HepG2 (cell line): ENCODE results near the gene ELP4. TPM values are rescaled to one million over a fixed set of nuclear protein-coding genes. Genes with fewer than 3 reads are reported as not detected.

Experiments used
- ATAC-seq: fragments of 200-7000 bp; cut with Tn5 transposase; 3 replicates; pipeline ENCODE4 v1.9.1; 2020; ENCODE audit warnings: mild to moderate bottlenecking, moderate library complexity
- BruUV-seq: library from RNA; stranded (reverse); fragments of 400-500 nt; replicated peaks from 2 replicates; lab custom pipeline; 2021; lab: Mats Ljungman, UMichigan
- CTCF ChIA-PET: fragments of 300-600 bp; formaldehyde crosslinking; extraction: SDS; loops from one replicate; lab custom pipeline; 2021; ENCODE audit warnings: low total read pairs, inconsistent platforms, low intra/inter-chr PET ratio; lab: Yijun Ruan, JAX
- POLR2A ChIA-PET: fragments of 350-600 bp; sonication (Branson Sonifier 250); formaldehyde crosslinking; loops from one replicate; lab custom pipeline; 2020; ENCODE audit warnings: antibody characterized with exemption, inconsistent platforms; lab: Yijun Ruan, JAX
- DNase-seq: peaks from one replicate; pipeline ENCODE4 v3.0.0-alpha.2; 2015; ENCODE audit warnings: low spot score
- FAIRE-seq: peaks from 3 replicates; lab custom pipeline; 2011; peaks lifted over from hg19 to GRCh38; lab: Jason Lieb, UNC
- H2AFZ ChIP-seq: one replicate; pipeline ENCODE4 v1.6.1; 2011; ENCODE audit warnings: low read length, inconsistent platforms
- H3K27ac ChIP-seq: fragments of 300-600 bp; 3 replicates; pipeline ENCODE4 v1.8.0; 2011; ENCODE audit warnings: mixed run types, mild to moderate bottlenecking, mixed read lengths, low read length, inconsistent platforms; ENCODE audit not compliant: insufficient read depth; ENCODE audit errors: extremely low read length
- H3K27me3 ChIP-seq, 2 experiments: fragments of 200-600 bp in 1 of 2; 2 replicates in 1 of 2; 3 replicates in 1 of 2; pipeline versions ENCODE4 v1.6.0 to v1.8.0; 2011; ENCODE audit warnings: low read length in 2 of 2, mild to moderate bottlenecking in 2 of 2, moderate library complexity in 2 of 2, inconsistent platforms in 1 of 2; ENCODE audit not compliant: insufficient read depth in 2 of 2, control insufficient read depth in 1 of 2
- H3K36me3 ChIP-seq, 2 experiments: fragments of 200-600 bp in 1 of 2; replicated peaks in 1 of 2; 2 replicates in 1 of 2; 3 replicates in 1 of 2; pipeline versions ENCODE4 v1.5.1 to v1.8.0; 2011; ENCODE audit warnings: low read length in 2 of 2, inconsistent platforms in 1 of 2; ENCODE audit not compliant: insufficient read depth in 2 of 2, control insufficient read depth in 1 of 2
- H3K4me1 ChIP-seq: 2 replicates; pipeline ENCODE4 v1.5.1; 2012; ENCODE audit warnings: low read length, inconsistent platforms; ENCODE audit not compliant: insufficient read depth
- H3K4me2 ChIP-seq: 2 replicates; pipeline ENCODE4 v1.6.0; 2011; ENCODE audit warnings: low read depth, low read length, inconsistent platforms
- H3K4me3 ChIP-seq, 3 experiments: fragments of 200-600 bp in 1 of 3; sonication (generic), shearing (Covaris generic) in 1 of 3; replicated peaks in 1 of 3; 2 replicates each; pipeline ENCODE4 v1.5.1; 2011 to 2016; ENCODE audit warnings: low read length in 3 of 3, inconsistent platforms in 2 of 3, low read depth in 2 of 3, mild to moderate bottlenecking in 2 of 3, control low read depth in 1 of 3, mixed read lengths in 1 of 3; ENCODE audit not compliant: insufficient read depth in 1 of 3
- H3K79me2 ChIP-seq: one replicate; pipeline ENCODE4 v1.6.1; 2011; ENCODE audit warnings: low read length, inconsistent platforms; ENCODE audit not compliant: insufficient read depth
- H3K9ac ChIP-seq: 2 replicates; pipeline ENCODE4 v1.6.0; 2011; ENCODE audit warnings: mild to moderate bottlenecking, low read depth, low read length, inconsistent platforms; ENCODE audit not compliant: insufficient read depth
- H3K9me3 ChIP-seq: 2 replicates; pipeline ENCODE4 v1.5.1; 2012; ENCODE audit warnings: mild to moderate bottlenecking, low read length
- H4K20me1 ChIP-seq: 2 replicates; pipeline ENCODE4 v1.6.0; 2011; ENCODE audit warnings: inconsistent platforms, mild to moderate bottlenecking, low read length, moderate library complexity; ENCODE audit not compliant: insufficient read depth
- GMEB2 ChIP-seq: IDR thresholded peaks from 2 replicates; pipeline ENCODE4 v1.6.1; 2016; ENCODE audit warnings: missing biosample characterization, missing genetic modification reagents, low read depth
- PAF1 ChIP-seq: IDR thresholded peaks from 2 replicates; pipeline ENCODE4 v1.6.1; 2016; ENCODE audit warnings: missing genetic modification reagents, missing compliant biosample characterization
- PAWR ChIP-seq: sonication (generic); formaldehyde crosslinking; IDR thresholded peaks from 2 replicates; pipeline ENCODE4 v1.4.0; 2020; ENCODE audit warnings: missing genetic modification reagents, mild to moderate bottlenecking, borderline replicate concordance
- PHF20 ChIP-seq: sonication (generic); formaldehyde crosslinking; IDR thresholded peaks from 2 replicates; pipeline ENCODE4 v1.5.0; 2020; ENCODE audit warnings: mild to moderate bottlenecking, missing genetic modification reagents
- PHF21A ChIP-seq: sonication (generic); formaldehyde crosslinking; IDR thresholded peaks from 2 replicates; pipeline ENCODE4 v1.5.0; 2020; ENCODE audit warnings: mild to moderate bottlenecking, missing genetic modification reagents
- PLRG1 ChIP-seq: fragments of 450-650 bp; conservative IDR thresholded peaks from 2 replicates; pipeline ENCODE4 v1.6.1; 2016
- RFXANK ChIP-seq: IDR thresholded peaks from 2 replicates; pipeline ENCODE4 v1.6.1; 2016
- SOX6 ChIP-seq, 2 experiments: fragments of 450-650 bp in 1 of 2; sonication (generic) in 1 of 2; formaldehyde crosslinking in 1 of 2; IDR thresholded peaks; 2 replicates each; pipeline versions ENCODE4 v1.4.0 to v1.6.1; 2017 to 2020; ENCODE audit warnings: antibody characterized with exemption in 1 of 2, mild to moderate bottlenecking in 1 of 2, missing genetic modification reagents in 1 of 2
- YEATS4 ChIP-seq: sonication (generic); formaldehyde crosslinking; IDR thresholded peaks from 2 replicates; pipeline ENCODE4 v1.4.0; 2020; ENCODE audit warnings: missing genetic modification reagents, borderline replicate concordance
- ZFP37 ChIP-seq: sonication (generic); formaldehyde crosslinking; IDR thresholded peaks from 2 replicates; pipeline ENCODE4 v1.4.0; 2020; ENCODE audit warnings: missing genetic modification reagents, borderline replicate concordance
- ZNF101 ChIP-seq: sonication (generic); formaldehyde crosslinking; IDR thresholded peaks from 2 replicates; pipeline ENCODE4 v1.4.0; 2020; ENCODE audit warnings: mild to moderate bottlenecking, low read depth, missing genetic modification reagents, borderline replicate concordance
- ZNF281 ChIP-seq: sonication (generic); formaldehyde crosslinking; IDR thresholded peaks from 2 replicates; pipeline ENCODE4 v1.4.0; 2020; ENCODE audit warnings: missing genetic modification reagents, borderline replicate concordance
- ZNF597 ChIP-seq: sonication (generic); formaldehyde crosslinking; IDR thresholded peaks from 2 replicates; pipeline ENCODE4 v1.5.0; 2020; ENCODE audit warnings: missing genetic modification reagents
- WGBS: methylation state at CpG from one replicate; pipeline ENCODE4 v1.1.6; 2017; ENCODE audit warnings: low lambda C conversion rate; 5-methylcytosine and 5-hydroxymethylcytosine counted together
- in situ Hi-C: cut with HindIII; loops from 2 replicates; pipeline ENCODE4 v1.10.0; 2017; ENCODE audit warnings: low pct_unique_long_range_greater_than_20kb; ENCODE audit not compliant: extremely low pct_ligation_motif_present
- intact Hi-C: fragments of 100-400 bp; cut with micrococcal nuclease; formaldehyde crosslinking; loops from one replicate; pipeline ENCODE4 v1.10.0; 2022; ENCODE audit not compliant: unreplicated experiment
- polyA plus RNA-seq, 8 experiments: library from polyadenylated mRNA; depleted of rRNA in 3 of 8; stranded (reverse) in 7 of 8; unstranded in 1 of 8; fragments of >200 nt; fragmentation: Illumina TruSeq in 4 of 8; extraction: Trizol in 4 of 8; gene quantifications; 2 replicates each; pipeline versions ENCODE4 v1.2.1 to v1.2.3, GENCODE V29; 2011 to 2016; ENCODE audit warnings: low read depth in 4 of 8, missing spikeins in 1 of 8, mixed read lengths in 1 of 8; ENCODE audit not compliant: insufficient read depth in 1 of 8
- total RNA-seq, 5 experiments: library from RNA; depleted of rRNA; stranded (reverse); fragments of >200 nt; fragmentation: Illumina TruSeq; extraction: Trizol; gene quantifications; 2 replicates each; pipeline ENCODE4 v1.2.3, GENCODE V29; 2016; ENCODE audit warnings: low read depth in 1 of 5

ELP4 gene
- total and polyA plus RNA-seq, 2 of the 13 experiments (the other 11 are each of a cell fraction or from before 2014, with no cell fraction given): 12.8 to 19.1 TPM

GRCh38 chr11:31806186-31806927, 296.8 kb downstream of the ELP4 start (continued):
- TF ChIP-seq ZNF597 (CRISPR knock-in tag): no peak
- TF ChIP-seq ZNF101 (CRISPR knock-in tag): no peak
- no peak for TF ChIP-seq ZNF281 (CRISPR knock-in tag)

GRCh38 chr11:31806928-31807798, 297.6 kb downstream of the ELP4 start:
- whole genome bisulfite sequencing: 71% methylated on average over 13 of the region's 13 CpGs
- ChIA-PET POLR2A (no interaction called here), CTCF (no interaction called here)
- FAIRE-seq: no peak
- intact Hi-C loops: loop anchor here (2.0 kb wide), 1 partner anchor 160 kb away; no protein-coding TSS in a partner anchor
- Histone ChIP-seq H3K4me1 (peaks cover 28% of the 10 kb centered on the region), H2AFZ (no peak overlapping the region), H3K9ac (no peak overlapping the region), H4K20me1 (peaks cover 5% of the 10 kb centered on the region; the same call in 1 of the 2 replicates), H3K4me3 (no peak overlapping the region), H3K27me3 (peaks cover 13 to 50% of the 10 kb centered on the region in 2 experiments; a peak in 4 of 5 replicates), H3K79me2 (no peaks in the 10 kb centered on the region), H3K4me2 (no peak overlapping the region), H3K27ac (no peak overlapping the region), H3K9me3 (no peaks in the 10 kb centered on the region), H3K36me3 (no peaks in the 10 kb centered on the region)
- DNase-seq: no peak
- ATAC-seq: no peak
- no TSS peak for BruUV-seq
- in situ Hi-C loops: no loop called here
- TF ChIP-seq YEATS4 (CRISPR knock-in tag): no peak
- TF ChIP-seq PLRG1: no peak
- TF ChIP-seq PAF1: no peak
- no peak for TF ChIP-seq SOX6 (IDR thresholded peaks at IDR 0.05)
- no peak for TF ChIP-seq SOX6 (CRISPR knock-in tag; IDR thresholded peaks at IDR 0.05)
- TF ChIP-seq PHF20 (CRISPR knock-in tag): no peak
- TF ChIP-seq RFXANK (CRISPR knock-in tag): no peak
- TF ChIP-seq ZFP37 (CRISPR knock-in tag): no peak
- no peak for TF ChIP-seq GMEB2 (CRISPR knock-in tag)
- no peak for TF ChIP-seq PHF21A
- TF ChIP-seq PAWR (CRISPR knock-in tag): no peak
